ENCODE data around the gene ACVRL1.

DNA sequence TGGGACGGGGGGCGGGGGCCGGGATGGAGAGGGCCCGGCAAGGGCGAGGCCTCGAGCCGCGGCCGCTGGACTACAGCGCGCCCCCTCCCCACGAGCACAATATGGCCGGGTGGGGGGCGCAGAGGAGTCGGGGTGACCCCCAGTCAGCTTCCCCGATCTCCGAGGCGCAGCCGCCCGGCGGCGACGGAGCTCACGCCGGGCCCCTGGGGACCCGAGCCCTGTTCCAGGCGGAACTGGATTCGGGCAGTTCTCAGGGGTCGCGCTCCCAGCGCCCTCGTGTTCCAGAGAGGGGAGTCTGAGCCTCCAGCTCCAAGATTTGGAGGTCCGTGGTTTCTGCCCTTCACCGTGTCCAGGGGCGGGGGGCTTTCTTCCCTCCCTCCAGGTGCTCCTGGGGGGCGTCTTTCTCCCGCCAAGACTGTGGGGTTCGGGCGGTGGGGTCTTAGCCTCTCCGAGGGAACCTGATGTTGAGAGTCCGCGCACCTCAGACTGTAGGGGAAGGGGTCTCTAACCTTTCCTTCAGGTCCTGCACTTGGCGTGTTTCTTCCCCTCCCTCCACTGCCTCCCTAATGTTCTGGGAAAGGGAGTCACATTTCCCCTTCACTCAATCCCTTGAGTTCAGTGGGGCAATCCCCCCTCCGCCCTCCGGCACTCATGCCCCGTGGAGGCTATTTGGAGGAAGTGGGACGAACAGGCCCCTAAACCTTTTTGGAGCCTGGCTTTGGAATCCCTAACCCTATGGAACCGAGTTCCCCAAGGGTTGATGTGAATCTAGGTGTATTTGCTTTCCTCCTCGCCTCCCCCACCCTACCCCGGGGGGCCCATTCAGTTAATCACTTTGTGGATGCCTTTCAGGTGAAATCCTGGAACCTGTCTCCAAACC, 44.8 kb downstream of the ACVRL1 start:
- no peak for TF ChIP-seq CTCF (conservative IDR thresholded peaks at IDR 0.05)
- TF ChIP-seq EZH2 (IDR thresholded peaks at IDR 0.05; ENCODE audit: low read depth) = no peak

Data from PC-9 (cell line).